ENCODE data around the gene CDR2L. TPM values are rescaled to one million over a fixed set of nuclear protein-coding genes. Genes with fewer than 3 reads are reported as not detected.

CDR2L gene
- total RNA-seq, 1 experiment from 2014 or later: 31.0 TPM

DNA sequence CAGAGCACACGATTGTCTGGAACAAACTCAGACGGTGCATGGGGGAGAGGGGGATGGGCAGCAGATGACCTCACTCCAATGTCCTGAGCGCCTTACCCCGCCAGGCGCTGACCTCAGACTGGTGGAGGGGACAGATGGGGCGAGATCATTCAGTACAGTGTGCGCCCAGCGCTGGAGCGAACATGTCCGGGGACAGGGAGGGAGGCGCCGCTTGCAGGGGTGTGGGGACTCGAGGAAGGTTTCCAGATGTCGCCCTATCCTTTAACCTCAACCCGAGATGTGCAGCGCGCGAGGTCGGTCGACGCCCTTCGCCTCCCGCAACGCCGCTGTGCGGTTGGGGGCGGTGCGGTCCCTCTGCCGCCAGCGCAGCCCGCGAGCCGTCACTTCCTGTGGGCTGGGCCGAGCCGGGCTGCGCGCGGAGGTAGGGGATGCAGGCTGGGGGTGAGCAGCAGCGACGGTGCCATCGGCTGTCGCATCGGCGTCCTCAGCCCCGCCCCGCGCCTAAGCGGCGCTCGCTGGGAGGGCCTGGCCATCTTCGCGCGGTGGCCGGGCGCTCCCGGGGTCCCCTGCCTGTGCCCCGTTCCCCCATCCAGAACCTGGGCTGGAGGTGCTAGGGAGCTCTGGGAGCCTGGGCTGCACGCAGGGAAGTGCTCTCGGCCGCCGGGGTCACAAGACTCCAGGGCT lies 5.3 kb upstream of the CDR2L start (continued):
- TF ChIP-seq ZNF532 (CRISPR knock-in tag; IDR thresholded peaks at IDR 0.05; ENCODE audit: borderline replicate concordance) (no peak), NFYB (CRISPR knock-in tag; conservative IDR thresholded peaks at IDR 0.05; ENCODE audit: low read depth) (no peak), E2F5 (CRISPR knock-in tag; IDR thresholded peaks at IDR 0.05) (0 out of 2 replicates have a peak, but pooled peaks have one; percentile 92), FOXJ3 (CRISPR knock-in tag; IDR thresholded peaks at IDR 0.05; ENCODE audit: borderline replicate concordance) (no peak), SMAD3 (CRISPR knock-in tag; IDR thresholded peaks at IDR 0.05; ENCODE audit: borderline replicate concordance) (no peak), CBFB (CRISPR knock-in tag; IDR thresholded peaks at IDR 0.05; ENCODE audit: low read depth) (0 out of 2 replicates have a peak, but pooled peaks have one; percentile 84), GRHL2 (CRISPR knock-in tag; IDR thresholded peaks at IDR 0.05; ENCODE audit: insufficient replicate concordance, severe bottlenecking) (no peak), ELF4 (CRISPR knock-in tag; IDR thresholded peaks at IDR 0.05; ENCODE audit: low read depth) (no peak), CTCF (IDR thresholded peaks at IDR 0.05) (no peak), MAX (CRISPR knock-in tag; IDR thresholded peaks at IDR 0.05) (peak; percentile 94), GABPB1 (CRISPR knock-in tag; IDR thresholded peaks at IDR 0.05) (peak; percentile 84), ATF1 (CRISPR knock-in tag; IDR thresholded peaks at IDR 0.05) (no peak), SP1 (CRISPR knock-in tag; conservative IDR thresholded peaks at IDR 0.05) (peak; percentile 88; the same call in 1 of the 2 replicates), JAZF1 (CRISPR knock-in tag; IDR thresholded peaks at IDR 0.05) (no peak), ZNF263 (CRISPR knock-in tag; IDR thresholded peaks at IDR 0.05; ENCODE audit: low read depth) (no peak), ERG (CRISPR knock-in tag; IDR thresholded peaks at IDR 0.05) (no peak)
- TF ChIP-seq, protein P1, sequence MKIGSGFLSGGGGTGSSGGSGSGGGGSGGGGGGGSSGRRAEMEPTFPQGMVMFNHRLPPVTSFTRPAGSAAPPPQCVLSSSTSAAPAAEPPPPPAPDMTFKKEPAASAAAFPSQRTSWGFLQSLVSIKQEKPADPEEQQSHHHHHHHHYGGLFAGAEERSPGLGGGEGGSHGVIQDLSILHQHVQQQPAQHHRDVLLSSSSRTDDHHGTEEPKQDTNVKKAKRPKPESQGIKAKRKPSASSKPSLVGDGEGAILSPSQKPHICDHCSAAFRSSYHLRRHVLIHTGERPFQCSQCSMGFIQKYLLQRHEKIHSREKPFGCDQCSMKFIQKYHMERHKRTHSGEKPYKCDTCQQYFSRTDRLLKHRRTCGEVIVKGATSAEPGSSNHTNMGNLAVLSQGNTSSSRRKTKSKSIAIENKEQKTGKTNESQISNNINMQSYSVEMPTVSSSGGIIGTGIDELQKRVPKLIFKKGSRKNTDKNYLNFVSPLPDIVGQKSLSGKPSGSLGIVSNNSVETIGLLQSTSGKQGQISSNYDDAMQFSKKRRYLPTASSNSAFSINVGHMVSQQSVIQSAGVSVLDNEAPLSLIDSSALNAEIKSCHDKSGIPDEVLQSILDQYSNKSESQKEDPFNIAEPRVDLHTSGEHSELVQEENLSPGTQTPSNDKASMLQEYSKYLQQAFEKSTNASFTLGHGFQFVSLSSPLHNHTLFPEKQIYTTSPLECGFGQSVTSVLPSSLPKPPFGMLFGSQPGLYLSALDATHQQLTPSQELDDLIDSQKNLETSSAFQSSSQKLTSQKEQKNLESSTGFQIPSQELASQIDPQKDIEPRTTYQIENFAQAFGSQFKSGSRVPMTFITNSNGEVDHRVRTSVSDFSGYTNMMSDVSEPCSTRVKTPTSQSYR (CRISPR knock-in tag; IDR thresholded peaks at IDR 0.05): peak; percentile 87
- TF ChIP-seq, protein P2, sequence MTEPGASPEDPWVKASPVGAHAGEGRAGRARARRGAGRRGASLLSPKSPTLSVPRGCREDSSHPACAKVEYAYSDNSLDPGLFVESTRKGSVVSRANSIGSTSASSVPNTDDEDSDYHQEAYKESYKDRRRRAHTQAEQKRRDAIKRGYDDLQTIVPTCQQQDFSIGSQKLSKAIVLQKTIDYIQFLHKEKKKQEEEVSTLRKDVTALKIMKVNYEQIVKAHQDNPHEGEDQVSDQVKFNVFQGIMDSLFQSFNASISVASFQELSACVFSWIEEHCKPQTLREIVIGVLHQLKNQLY (CRISPR knock-in tag; IDR thresholded peaks at IDR 0.05): no peak
- TF ChIP-seq, protein P3, sequence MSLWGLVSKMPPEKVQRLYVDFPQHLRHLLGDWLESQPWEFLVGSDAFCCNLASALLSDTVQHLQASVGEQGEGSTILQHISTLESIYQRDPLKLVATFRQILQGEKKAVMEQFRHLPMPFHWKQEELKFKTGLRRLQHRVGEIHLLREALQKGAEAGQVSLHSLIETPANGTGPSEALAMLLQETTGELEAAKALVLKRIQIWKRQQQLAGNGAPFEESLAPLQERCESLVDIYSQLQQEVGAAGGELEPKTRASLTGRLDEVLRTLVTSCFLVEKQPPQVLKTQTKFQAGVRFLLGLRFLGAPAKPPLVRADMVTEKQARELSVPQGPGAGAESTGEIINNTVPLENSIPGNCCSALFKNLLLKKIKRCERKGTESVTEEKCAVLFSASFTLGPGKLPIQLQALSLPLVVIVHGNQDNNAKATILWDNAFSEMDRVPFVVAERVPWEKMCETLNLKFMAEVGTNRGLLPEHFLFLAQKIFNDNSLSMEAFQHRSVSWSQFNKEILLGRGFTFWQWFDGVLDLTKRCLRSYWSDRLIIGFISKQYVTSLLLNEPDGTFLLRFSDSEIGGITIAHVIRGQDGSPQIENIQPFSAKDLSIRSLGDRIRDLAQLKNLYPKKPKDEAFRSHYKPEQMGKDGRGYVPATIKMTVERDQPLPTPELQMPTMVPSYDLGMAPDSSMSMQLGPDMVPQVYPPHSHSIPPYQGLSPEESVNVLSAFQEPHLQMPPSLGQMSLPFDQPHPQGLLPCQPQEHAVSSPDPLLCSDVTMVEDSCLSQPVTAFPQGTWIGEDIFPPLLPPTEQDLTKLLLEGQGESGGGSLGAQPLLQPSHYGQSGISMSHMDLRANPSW (CRISPR knock-in tag; conservative IDR thresholded peaks at IDR 0.05; ENCODE audit: low read depth): no peak
- TF ChIP-seq, protein P4, sequence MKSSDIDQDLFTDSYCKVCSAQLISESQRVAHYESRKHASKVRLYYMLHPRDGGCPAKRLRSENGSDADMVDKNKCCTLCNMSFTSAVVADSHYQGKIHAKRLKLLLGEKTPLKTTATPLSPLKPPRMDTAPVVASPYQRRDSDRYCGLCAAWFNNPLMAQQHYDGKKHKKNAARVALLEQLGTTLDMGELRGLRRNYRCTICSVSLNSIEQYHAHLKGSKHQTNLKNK (CRISPR knock-in tag; IDR thresholded peaks at IDR 0.05): no peak
- TF ChIP-seq, protein P5, sequence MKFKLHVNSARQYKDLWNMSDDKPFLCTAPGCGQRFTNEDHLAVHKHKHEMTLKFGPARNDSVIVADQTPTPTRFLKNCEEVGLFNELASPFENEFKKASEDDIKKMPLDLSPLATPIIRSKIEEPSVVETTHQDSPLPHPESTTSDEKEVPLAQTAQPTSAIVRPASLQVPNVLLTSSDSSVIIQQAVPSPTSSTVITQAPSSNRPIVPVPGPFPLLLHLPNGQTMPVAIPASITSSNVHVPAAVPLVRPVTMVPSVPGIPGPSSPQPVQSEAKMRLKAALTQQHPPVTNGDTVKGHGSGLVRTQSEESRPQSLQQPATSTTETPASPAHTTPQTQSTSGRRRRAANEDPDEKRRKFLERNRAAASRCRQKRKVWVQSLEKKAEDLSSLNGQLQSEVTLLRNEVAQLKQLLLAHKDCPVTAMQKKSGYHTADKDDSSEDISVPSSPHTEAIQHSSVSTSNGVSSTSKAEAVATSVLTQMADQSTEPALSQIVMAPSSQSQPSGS (CRISPR knock-in tag; IDR thresholded peaks at IDR 0.05; ENCODE audit: borderline replicate concordance, low read depth): no peak

Measured in WTC11 (cell line).